ENCODE data around the gene MBIP.

MBIP gene

DNA sequence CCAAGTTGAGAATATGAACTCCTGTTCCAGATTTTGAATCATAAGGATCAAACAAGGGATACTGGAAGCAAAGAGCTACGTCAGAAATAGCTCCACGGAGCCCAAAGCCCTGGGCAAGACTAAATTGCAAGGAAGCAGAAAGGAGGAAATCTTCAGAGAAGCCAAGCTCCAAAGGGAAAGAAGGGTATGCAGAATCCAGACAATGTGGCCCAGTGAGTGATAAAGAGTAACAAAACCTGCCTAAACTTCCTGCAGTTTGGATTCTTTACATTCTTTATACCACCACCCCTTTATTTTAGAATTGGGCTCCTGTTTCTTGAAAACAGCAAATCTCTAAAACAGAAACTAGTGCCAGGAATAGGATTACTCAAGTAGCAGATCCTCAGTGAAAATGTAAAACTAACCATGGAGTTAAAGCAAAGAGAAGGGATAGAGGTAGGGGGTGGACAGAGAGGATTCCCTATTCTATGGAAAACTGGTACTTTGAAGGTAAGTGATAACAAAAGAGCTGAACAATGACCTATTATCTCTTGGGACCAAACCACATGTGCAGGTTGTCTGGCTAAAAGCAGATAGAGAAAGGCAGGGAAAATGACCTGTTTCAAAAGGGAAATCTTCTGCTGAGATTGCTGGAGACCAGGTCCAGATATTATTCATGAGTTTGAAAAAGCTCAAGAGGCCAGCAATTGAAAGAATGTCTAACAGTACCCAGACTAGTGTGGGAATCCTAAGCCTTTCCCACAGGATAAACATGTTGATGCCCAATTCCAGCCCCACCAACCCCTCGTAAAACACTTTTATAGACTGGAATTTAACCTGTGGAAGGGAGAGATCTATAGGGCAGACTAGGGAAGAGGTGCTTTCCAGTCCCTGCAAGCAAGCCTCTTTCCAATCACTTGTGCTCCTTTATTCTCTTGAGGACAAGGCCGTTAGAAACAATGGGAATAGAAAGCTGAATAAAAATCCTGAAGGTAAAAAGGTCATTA is 24.5 kb downstream of the MBIP start:
- no peak overlapping the region for H3K27ac ChIP-seq (ENCODE audit: low read depth, low read length)
- H3K9me3 ChIP-seq (ENCODE audit: insufficient read depth, low read length): no peaks in the 10 kb centered on the region
- no peaks in the 10 kb centered on the region for H3K27me3 ChIP-seq (ENCODE audit: low read length)
- H3K9ac ChIP-seq (ENCODE audit: low read length): no peak overlapping the region
- no peaks in the 10 kb centered on the region for H3K9me2 ChIP-seq (replicated peaks; ENCODE audit: insufficient read depth, low read length)
- no peaks in the 10 kb centered on the region for H3K79me2 ChIP-seq (ENCODE audit: insufficient read depth, low read length)
- H3F3A ChIP-seq (ENCODE audit: insufficient read depth): no peaks in the 10 kb centered on the region
- no peak overlapping the region for H3K4me2 ChIP-seq (ENCODE audit: low read depth, low read length, poor library complexity, severe bottlenecking)
- peaks cover 12% of the 10 kb centered on the region; the same call in 1 of the 2 replicates for H3K36me3 ChIP-seq (ENCODE audit: low read length)
- no peak overlapping the region for H3K4me3 ChIP-seq (ENCODE audit: insufficient read depth, low read length, poor library complexity, severe bottlenecking)
- TF ChIP-seq EZH2phosphoT487 (conservative IDR thresholded peaks at IDR 0.05; ENCODE audit: low read length) (no peak), CTCF (IDR thresholded peaks at IDR 0.05; ENCODE audit: insufficient read depth, low read length, poor library complexity, severe bottlenecking) (no peak)
- no peaks in the 10 kb centered on the region for H4K20me1 ChIP-seq (ENCODE audit: low read depth, low read length)
- H2AFZ ChIP-seq (ENCODE audit: low read depth, low read length, severe bottlenecking): no peak overlapping the region

DNA sequence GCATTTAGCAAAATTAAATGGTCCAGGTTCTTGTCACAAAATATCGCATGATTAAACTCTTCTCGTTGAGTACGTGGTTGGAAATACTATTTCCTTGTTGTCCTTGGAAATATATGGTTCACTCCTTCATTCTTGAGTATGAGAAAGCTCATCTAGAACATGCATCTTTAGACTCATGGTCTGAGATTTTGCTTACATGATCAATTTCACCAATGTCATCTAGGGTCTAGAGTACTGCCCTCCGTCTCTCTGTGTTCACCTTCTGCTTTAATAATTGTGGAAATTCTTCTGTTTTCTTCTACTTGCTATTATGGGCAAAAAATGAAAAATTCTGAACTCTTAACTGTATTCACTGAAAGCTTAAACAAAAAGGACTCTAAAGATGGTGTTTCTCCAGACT is 25.9 kb downstream of the MBIP start:
- Histone ChIP-seq H3K9ac (ENCODE audit: low read length) (no peak overlapping the region), H4K20me1 (ENCODE audit: low read depth, low read length) (no peaks in the 10 kb centered on the region), H3K9me2 (replicated peaks; ENCODE audit: insufficient read depth, low read length) (no peaks in the 10 kb centered on the region), H3F3A (ENCODE audit: insufficient read depth) (no peaks in the 10 kb centered on the region), H3K4me2 (ENCODE audit: low read depth, low read length, poor library complexity, severe bottlenecking) (no peak overlapping the region), H3K4me3 (ENCODE audit: insufficient read depth, low read length, poor library complexity, severe bottlenecking) (no peak overlapping the region), H3K36me3 (ENCODE audit: low read length) (peaks cover 9% of the 10 kb centered on the region; the same call in 1 of the 2 replicates), H3K9me3 (ENCODE audit: insufficient read depth, low read length) (no peaks in the 10 kb centered on the region), H3K27me3 (ENCODE audit: low read length) (no peaks in the 10 kb centered on the region), H3K27ac (ENCODE audit: low read depth, low read length) (no peak overlapping the region), H2AFZ (ENCODE audit: low read depth, low read length, severe bottlenecking) (no peak overlapping the region), H3K79me2 (ENCODE audit: insufficient read depth, low read length) (no peaks in the 10 kb centered on the region)
- no peak for TF ChIP-seq EZH2phosphoT487 (conservative IDR thresholded peaks at IDR 0.05; ENCODE audit: low read length)
- TF ChIP-seq CTCF (IDR thresholded peaks at IDR 0.05; ENCODE audit: insufficient read depth, low read length, poor library complexity, severe bottlenecking): no peak

GRCh38 chr14:36293824-36294223 is 26.6 kb downstream of the MBIP start:
- no peaks in the 10 kb centered on the region for H4K20me1 ChIP-seq (ENCODE audit: low read depth, low read length)
- H3K79me2 ChIP-seq (ENCODE audit: insufficient read depth, low read length): no peaks in the 10 kb centered on the region
- no peak overlapping the region for H3K9ac ChIP-seq (ENCODE audit: low read length)
- no peaks in the 10 kb centered on the region for H3K9me2 ChIP-seq (replicated peaks; ENCODE audit: insufficient read depth, low read length)
- TF ChIP-seq EZH2phosphoT487 (conservative IDR thresholded peaks at IDR 0.05; ENCODE audit: low read length) (no peak), CTCF (IDR thresholded peaks at IDR 0.05; ENCODE audit: insufficient read depth, low read length, poor library complexity, severe bottlenecking) (no peak)
- H2AFZ ChIP-seq (ENCODE audit: low read depth, low read length, severe bottlenecking): no peak overlapping the region
- H3K27ac ChIP-seq (ENCODE audit: low read depth, low read length): no peak overlapping the region
- H3K27me3 ChIP-seq (ENCODE audit: low read length): no peaks in the 10 kb centered on the region
- H3K4me3 ChIP-seq (ENCODE audit: insufficient read depth, low read length, poor library complexity, severe bottlenecking): no peak overlapping the region
- 0 out of 2 replicates have a peak, but pooled peaks cover 7% of the 10 kb centered on the region for H3K36me3 ChIP-seq (ENCODE audit: low read length)
- H3K4me2 ChIP-seq (ENCODE audit: low read depth, low read length, poor library complexity, severe bottlenecking): no peak overlapping the region
- no peaks in the 10 kb centered on the region for H3F3A ChIP-seq (ENCODE audit: insufficient read depth)
- no peaks in the 10 kb centered on the region for H3K9me3 ChIP-seq (ENCODE audit: insufficient read depth, low read length)

Measured in SU-DHL-6 (cell line).